ENCODE results near the gene FCAMR.

GRCh38 chr1:207009945-207010344 lies 39.7 kb upstream of the FCAMR start:
- TF ChIP-seq POLR2A (IDR thresholded peaks at IDR 0.05), result no peak
- TF ChIP-seq, protein P1, sequence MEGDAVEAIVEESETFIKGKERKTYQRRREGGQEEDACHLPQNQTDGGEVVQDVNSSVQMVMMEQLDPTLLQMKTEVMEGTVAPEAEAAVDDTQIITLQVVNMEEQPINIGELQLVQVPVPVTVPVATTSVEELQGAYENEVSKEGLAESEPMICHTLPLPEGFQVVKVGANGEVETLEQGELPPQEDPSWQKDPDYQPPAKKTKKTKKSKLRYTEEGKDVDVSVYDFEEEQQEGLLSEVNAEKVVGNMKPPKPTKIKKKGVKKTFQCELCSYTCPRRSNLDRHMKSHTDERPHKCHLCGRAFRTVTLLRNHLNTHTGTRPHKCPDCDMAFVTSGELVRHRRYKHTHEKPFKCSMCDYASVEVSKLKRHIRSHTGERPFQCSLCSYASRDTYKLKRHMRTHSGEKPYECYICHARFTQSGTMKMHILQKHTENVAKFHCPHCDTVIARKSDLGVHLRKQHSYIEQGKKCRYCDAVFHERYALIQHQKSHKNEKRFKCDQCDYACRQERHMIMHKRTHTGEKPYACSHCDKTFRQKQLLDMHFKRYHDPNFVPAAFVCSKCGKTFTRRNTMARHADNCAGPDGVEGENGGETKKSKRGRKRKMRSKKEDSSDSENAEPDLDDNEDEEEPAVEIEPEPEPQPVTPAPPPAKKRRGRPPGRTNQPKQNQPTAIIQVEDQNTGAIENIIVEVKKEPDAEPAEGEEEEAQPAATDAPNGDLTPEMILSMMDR (IDR thresholded peaks at IDR 0.05), result no peak

All from uterus (tissue), 2 donors.